Measurements from ENCODE around the gene ATP2A1.

- TF ChIP-seq RAD21 (IDR thresholded peaks at IDR 0.05; ENCODE audit: low read length): no peak
- no peak for TF ChIP-seq CTCF (conservative IDR thresholded peaks at IDR 0.05; ENCODE audit: low read depth, low read length)
- TF ChIP-seq POLR2A (IDR thresholded peaks at IDR 0.05; ENCODE audit: low read depth, low read length): no peak
- TF ChIP-seq USF2 (IDR thresholded peaks at IDR 0.05; ENCODE audit: low read depth, low read length): no peak
- no peak for TF ChIP-seq BHLHE40 (IDR thresholded peaks at IDR 0.05; ENCODE audit: low read depth, low read length)
- TF ChIP-seq MXI1 (IDR thresholded peaks at IDR 0.05; ENCODE audit: borderline replicate concordance, low read depth, low read length): no peak
- TF ChIP-seq MAZ (IDR thresholded peaks at IDR 0.05; ENCODE audit: borderline replicate concordance, low read depth, low read length): no peak
- no peak for TF ChIP-seq RCOR1 (IDR thresholded peaks at IDR 0.05; ENCODE audit: insufficient replicate concordance, low read length)
- TF ChIP-seq ELK1 (IDR thresholded peaks at IDR 0.05; ENCODE audit: borderline replicate concordance, low read depth, low read length): no peak
- TF ChIP-seq FOS (IDR thresholded peaks at IDR 0.05; ENCODE audit: low read depth, low read length): no peak
- no peak for TF ChIP-seq MAFK (IDR thresholded peaks at IDR 0.05; ENCODE audit: low read depth, low read length)
- no peak for TF ChIP-seq RFX5 (IDR thresholded peaks at IDR 0.05; ENCODE audit: low read depth, low read length)
- TF ChIP-seq SMC3 (IDR thresholded peaks at IDR 0.05; ENCODE audit: low read depth, low read length): no peak
- TF ChIP-seq CEBPB (IDR thresholded peaks at IDR 0.05; ENCODE audit: low read depth, low read length): no peak
Measured at GRCh38 chr16:28838558-28838918, 39.8 kb upstream of the ATP2A1 start.
